Small intestine (tissue), 7 donors: ENCODE measurements around the gene TAX1BP3. TPM values are rescaled to one million over a fixed set of nuclear protein-coding genes. Genes with fewer than 3 reads are reported as not detected.

ENCODE experiments used
- DNase-seq, 2 donors: peaks; one replicate each; pipeline versions ENCODE4 v3.0.0 to v3.0.0-alpha.2; 2013
- FAIRE-seq: peaks from 2 replicates; lab custom pipeline; 2012; peaks lifted over from hg19 to GRCh38; lab: Jason Lieb, UNC
- H3K27ac ChIP-seq, 3 donors: one replicate each; pipeline ENCODE4 v1.5.1; 2013; ENCODE audit warnings: low read length in 2 of 3, mild to moderate bottlenecking in 2 of 3, control low read depth in 1 of 3, inconsistent platforms in 1 of 3, low read depth in 1 of 3, moderate library complexity in 1 of 3
- H3K27me3 ChIP-seq, 3 donors: one replicate each; pipeline ENCODE4 v1.6.1; 2013; ENCODE audit warnings: low read length in 3 of 3, inconsistent platforms in 1 of 3; ENCODE audit not compliant: control insufficient read depth in 3 of 3, insufficient read depth in 3 of 3
- H3K36me3 ChIP-seq, 3 donors: one replicate each; pipeline ENCODE4 v1.6.1; 2013; ENCODE audit warnings: low read length in 3 of 3, inconsistent platforms in 1 of 3, low read depth in 1 of 3, mild to moderate bottlenecking in 1 of 3, moderate library complexity in 1 of 3; ENCODE audit not compliant: control insufficient read depth in 3 of 3, insufficient read depth in 2 of 3
- H3K4me1 ChIP-seq, 3 donors: one replicate each; pipeline ENCODE4 v1.6.1; 2013; ENCODE audit warnings: low read length in 2 of 3, inconsistent platforms in 1 of 3, low read depth in 1 of 3, mild to moderate bottlenecking in 1 of 3, moderate library complexity in 1 of 3; ENCODE audit not compliant: control insufficient read depth in 3 of 3, insufficient read depth in 2 of 3
- H3K4me3 ChIP-seq, 3 donors: one replicate each; pipeline ENCODE4 v1.5.1; 2013; ENCODE audit warnings: low read length in 3 of 3, control low read depth in 1 of 3, inconsistent platforms in 1 of 3, low read depth in 1 of 3, mild to moderate bottlenecking in 1 of 3, moderate library complexity in 1 of 3
- H3K9me3 ChIP-seq, 2 donors: one replicate each; pipeline ENCODE4 v1.6.1; 2013; ENCODE audit warnings: low read depth in 1 of 2, low read length in 1 of 2; ENCODE audit not compliant: control insufficient read depth in 2 of 2, insufficient read depth in 1 of 2
- WGBS, 3 donors: extraction: QIAGEN DNeasy Blood & Tissue Kit; methylation state at CpG; one replicate each; pipeline ENCODE4 v1.1.7; 2013; 5-methylcytosine and 5-hydroxymethylcytosine counted together
- polyA plus RNA-seq, 4 donors: library from polyadenylated mRNA; stranded (reverse) in 3 of 4; unstranded in 1 of 4; fragments of 200-250 nt in 3 of 4; fragments of 120-200 nt in 1 of 4; gene quantifications; one replicate each; pipeline versions ENCODE4 v1.2.1 to v1.2.3, GENCODE V29; 2013
- donor health status: healthy with polysubstance abuse.
- donor health status: control.
- donor health status: control.
- donor health status: Bipolar disorder and iron deficiency.
- donor health status: healthy.

TAX1BP3 gene
- polyA plus RNA-seq, 4 donors, result 102 to 442 (median 235) TPM

GRCh38 chr17:3636154-3636907, 32.0 kb downstream of the TAX1BP3 start, which contains the start of the genes CTNS and SHPK:
Gene CTNS (plus strand): TSS chr17:3636760. CDS start chr17:3640207, 3,447 bp downstream.
Gene SHPK (minus strand): TSS chr17:3636250. CDS start chr17:3636219, 31 bp downstream.
- no peak for FAIRE-seq

DNA sequence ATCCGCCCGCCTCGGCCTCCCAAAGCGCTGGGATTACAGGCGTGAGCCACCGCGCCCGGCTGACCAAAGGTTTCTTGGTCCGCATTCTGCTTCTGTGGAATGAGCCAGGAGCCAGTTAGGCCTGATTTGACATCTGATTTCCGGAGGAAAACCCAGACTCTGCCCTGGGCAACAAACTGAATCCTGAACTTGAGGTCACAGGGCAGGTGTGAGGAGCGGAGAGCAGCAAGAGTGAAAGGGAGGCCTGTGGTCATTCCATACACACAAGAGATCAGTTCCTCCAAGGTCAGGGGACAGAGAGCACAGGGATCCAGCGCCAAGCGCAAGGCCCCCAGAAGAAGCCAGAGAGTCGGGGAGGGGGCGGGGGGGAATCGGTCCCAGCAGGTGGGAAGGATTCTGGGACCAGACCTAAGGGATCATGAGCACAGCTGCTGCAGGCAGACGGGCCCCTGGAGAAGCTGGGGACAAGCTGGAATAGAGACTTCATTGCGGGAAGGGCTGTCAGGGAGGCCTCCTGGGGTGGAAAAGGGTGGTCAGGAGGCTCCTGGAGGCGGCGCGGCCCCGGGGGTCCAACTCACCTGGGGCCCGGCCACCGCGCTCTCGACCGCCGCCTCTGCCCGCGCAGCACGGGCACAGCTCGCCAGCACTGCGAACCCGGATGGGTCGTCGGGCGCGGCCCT, 32.8 kb downstream of the TAX1BP3 start:
- 4 to 14% (median 11%) methylated on average over 30 to 38 of the region's 38 CpGs for WGBS, 3 donors
- peak overlapping the region; percentile 72 to 93 (median 92) for H3K4me3 ChIP-seq
- peaks cover 0 to 2% (median 0%) of the 10 kb centered on the region in 3 donors for H3K4me1 ChIP-seq
- no peaks in the 10 kb centered on the region for H3K9me3 ChIP-seq
- peak overlapping the region; percentile 92 to 98 (median 92) for H3K27ac ChIP-seq
- no peaks in the 10 kb centered on the region for H3K27me3 ChIP-seq
- FAIRE-seq (no peak), DNase-seq (peak; percentile 91 to 95)
- peaks cover 0 to 40% (median 0%) of the 10 kb centered on the region in 3 donors for H3K36me3 ChIP-seq

More at GRCh38 chr17:3636154-3636907, 32.0 kb downstream of the TAX1BP3 start, which contains the start of the genes CTNS and SHPK:
- H3K4me3 ChIP-seq, result peak within 1 kb of the TSS; percentile 72 to 93 (median 92)
- peak within 1 kb of the TSS; percentile 97 to 100 (median 98) for H3K27ac ChIP-seq
- H3K9me3 ChIP-seq, result no peaks in the 10 kb centered on the region
- WGBS, 3 donors, result 0 to 1% (median 1%) methylated on average over 56 to 68 of the region's 68 CpGs
- no peaks in the 10 kb centered on the region for H3K27me3 ChIP-seq
- H3K4me1 ChIP-seq, result peaks cover 0 to 2% (median 0%) of the 10 kb centered on the region in 3 donors
- DNase-seq, result peak; percentile 97 to 98
- peaks cover 0 to 39% (median 0%) of the 10 kb centered on the region in 3 donors for H3K36me3 ChIP-seq

GRCh38 chr17:3632287-3632686, 36.1 kb downstream of the TAX1BP3 start:
- Histone ChIP-seq H3K36me3 (peaks cover 3 to 52% (median 13%) of the 10 kb centered on the region in 3 donors), H3K27me3 (no peaks in the 10 kb centered on the region), H3K4me1 (peaks cover 0 to 2% (median 0%) of the 10 kb centered on the region in 3 donors), H3K9me3 (no peaks in the 10 kb centered on the region), H3K4me3 (no peak overlapping the region), H3K27ac (no peak overlapping the region)
- 96 to 99% (median 96%) methylated on average over 7 of the region's 7 CpGs for WGBS, 3 donors
- DNase-seq, result no peak
- no peak for FAIRE-seq

DNA sequence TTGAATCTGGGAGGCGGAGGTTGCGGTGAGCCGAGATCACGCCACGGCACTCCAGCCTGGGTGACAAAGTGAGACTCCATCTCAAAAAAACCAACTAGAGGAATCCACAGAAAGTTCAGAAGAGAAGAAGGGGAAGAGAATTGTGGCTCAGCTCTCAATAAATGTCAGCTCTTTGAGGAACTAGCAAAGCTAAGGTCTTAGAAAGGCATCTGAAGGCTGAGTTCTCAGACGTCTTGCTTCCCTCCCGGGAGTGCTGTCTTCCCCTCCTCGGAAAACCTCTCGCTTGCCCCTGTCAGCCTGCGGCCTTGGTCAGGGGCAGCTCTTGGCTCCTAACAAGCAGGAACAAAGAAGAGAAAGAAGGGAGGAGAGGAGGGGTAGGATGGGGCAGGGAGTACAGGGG, 37.6 kb downstream of the TAX1BP3 start:
- Histone ChIP-seq H3K4me3 (no peak overlapping the region), H3K9me3 (no peaks in the 10 kb centered on the region), H3K27me3 (no peaks in the 10 kb centered on the region), H3K36me3 (peaks cover 3 to 60% (median 17%) of the 10 kb centered on the region in 3 donors), H3K27ac (no peak overlapping the region), H3K4me1 (peaks cover 0 to 2% (median 0%) of the 10 kb centered on the region in 3 donors)
- DNase-seq (no peak), FAIRE-seq (no peak)
- 90 to 95% (median 94%) methylated on average over 10 of the region's 10 CpGs for WGBS, 3 donors

- H3K36me3 ChIP-seq, result peaks cover 8 to 71% (median 27%) of the 10 kb centered on the region in 3 donors
Measured at GRCh38 chr17:3627769-3628167, 40.6 kb downstream of the TAX1BP3 start.

DNA sequence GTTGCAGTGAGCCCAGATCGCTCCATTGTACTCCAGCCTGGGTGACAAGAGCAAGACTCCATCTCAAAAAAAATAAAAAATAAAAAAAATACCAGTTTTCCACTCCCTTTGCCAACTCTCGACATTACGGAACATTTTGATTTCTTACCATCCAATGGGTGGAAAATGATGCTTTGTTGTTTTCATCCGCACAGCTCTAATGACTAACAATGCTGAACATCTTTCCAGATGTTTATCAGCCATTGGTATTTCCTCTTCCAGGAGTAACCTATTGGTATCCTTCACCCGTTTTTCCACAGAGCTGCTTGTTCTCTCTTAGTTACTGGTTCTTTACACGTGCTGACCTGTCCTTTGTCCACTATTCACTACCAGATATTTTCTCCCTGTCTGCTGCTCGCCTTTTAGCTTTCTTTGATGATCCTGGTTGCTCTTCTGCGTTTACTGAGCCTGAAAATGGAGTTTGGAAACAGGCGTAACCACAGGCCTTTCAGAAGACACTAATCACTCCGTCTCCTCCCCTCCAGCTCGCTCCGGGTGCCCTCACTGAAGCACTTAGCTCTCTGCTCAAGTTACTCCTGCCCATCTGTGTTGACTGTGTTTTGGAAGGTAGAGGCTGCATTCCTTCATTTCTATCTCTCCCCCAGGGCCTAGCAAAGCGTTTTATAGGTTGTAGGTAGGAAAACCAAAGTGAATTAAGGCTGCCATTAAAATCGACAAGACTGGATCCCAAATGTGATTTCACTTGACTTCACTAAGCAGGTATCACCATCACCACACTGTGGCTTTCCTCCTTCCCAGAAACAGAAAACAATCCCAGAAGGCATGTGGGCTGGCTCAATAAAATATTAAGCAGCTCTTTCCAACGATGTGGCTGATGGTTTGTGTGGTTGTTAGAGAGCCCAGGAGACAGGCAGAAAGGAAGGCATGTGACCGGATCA, 41.3 kb downstream of the TAX1BP3 start:
- H3K9me3 ChIP-seq, result no peaks in the 10 kb centered on the region
- FAIRE-seq (no peak), DNase-seq (no peak)
- H3K27me3 ChIP-seq, result no peaks in the 10 kb centered on the region
- H3K4me3 ChIP-seq, result no peak overlapping the region
- H3K4me1 ChIP-seq, result no peaks in the 10 kb centered on the region
- whole genome bisulfite sequencing, 3 donors, result 76 to 90% (median 89%) methylated on average over 16 of the region's 16 CpGs
- H3K36me3 ChIP-seq, result peaks cover 9 to 73% (median 30%) of the 10 kb centered on the region in 3 donors
- no peak overlapping the region for H3K27ac ChIP-seq

More at GRCh38 chr17:3627769-3628167, 40.6 kb downstream of the TAX1BP3 start:
- FAIRE-seq, result no peak
- Histone ChIP-seq H3K9me3 (no peaks in the 10 kb centered on the region), H3K27ac (no peak overlapping the region), H3K4me3 (no peak overlapping the region), H3K4me1 (no peaks in the 10 kb centered on the region), H3K27me3 (no peaks in the 10 kb centered on the region)
- no peak for DNase-seq
- 92 to 95% (median 94%) methylated on average over 11 of the region's 11 CpGs for WGBS, 3 donors

- H3K4me3 ChIP-seq, result no peak overlapping the region
- peaks cover 17 to 71% (median 33%) of the 10 kb centered on the region in 3 donors for H3K36me3 ChIP-seq
- H3K27ac ChIP-seq, result no peak overlapping the region
- WGBS, 3 donors, result 96% methylated on average over 16 of the region's 16 CpGs
- no peaks in the 10 kb centered on the region for H3K4me1 ChIP-seq
- H3K27me3 ChIP-seq, result no peaks in the 10 kb centered on the region
- H3K9me3 ChIP-seq, result peaks cover 0 to 7% of the 10 kb centered on the region in 2 donors
- DNase-seq (no peak), FAIRE-seq (no peak)
Measured at GRCh38 chr17:3622977-3623594, 45.3 kb downstream of the TAX1BP3 start.
